Fibroblast of lung (primary cell): ENCODE measurements around the gene ACAA2. TPM values are rescaled to one million over a fixed set of nuclear protein-coding genes. Genes with fewer than 3 reads are reported as not detected.
"Not testable (repeated sequence)": the region's sequence is repeated elsewhere in the genome, so short reads cannot be mapped to it uniquely, and the experiment has no call there.

Experiments used
- DNase-seq, 2 donors: peaks; one replicate each; pipeline versions ENCODE4 v3.0.0 to v3.0.0-alpha.2; 2010; ENCODE audit warnings: low read depth in 2 of 2
- H2AFZ ChIP-seq: 2 replicates; pipeline ENCODE4 v1.5.1; 2012; ENCODE audit warnings: low read length, control low read depth, inconsistent platforms
- H3K27ac ChIP-seq: 2 replicates; pipeline ENCODE4 v1.5.1; 2011; ENCODE audit warnings: low read length, control low read depth; ENCODE audit not compliant: insufficient read depth
- H3K27me3 ChIP-seq: 2 replicates; pipeline ENCODE4 v1.5.1; 2011; ENCODE audit warnings: mild to moderate bottlenecking, low read length; ENCODE audit not compliant: control insufficient read depth, insufficient read depth
- H3K36me3 ChIP-seq: 2 replicates; pipeline ENCODE4 v1.5.1; 2011; ENCODE audit warnings: low read length; ENCODE audit not compliant: control insufficient read depth, insufficient read depth
- H3K4me1 ChIP-seq: 2 replicates; pipeline ENCODE4 v1.5.1; 2011; ENCODE audit warnings: low read length; ENCODE audit not compliant: control insufficient read depth, insufficient read depth; ENCODE audit errors: extremely low read depth
- H3K4me2 ChIP-seq: 2 replicates; pipeline ENCODE4 v1.5.1; 2011; ENCODE audit warnings: low read length, control low read depth; ENCODE audit not compliant: insufficient read depth; ENCODE audit errors: extremely low read depth
- H3K4me3 ChIP-seq, 4 experiments: fragments of 200-600 bp in 1 of 4; sonication (generic) in 1 of 4; replicated peaks in 1 of 4; 2 replicates each; pipeline ENCODE4 v1.5.1; 2011 to 2016; ENCODE audit warnings: low read length in 4 of 4, low read depth in 3 of 4, mild to moderate bottlenecking in 3 of 4, control low read depth in 2 of 4, inconsistent platforms in 1 of 4, mixed read lengths in 1 of 4; ENCODE audit not compliant: insufficient read depth in 1 of 4; ENCODE audit errors: control extremely low read depth in 1 of 4
- H3K79me2 ChIP-seq: 2 replicates; pipeline ENCODE4 v1.5.1; 2012; ENCODE audit warnings: mild to moderate bottlenecking, low read length, inconsistent platforms; ENCODE audit not compliant: control insufficient read depth, insufficient read depth
- H3K9ac ChIP-seq: 2 replicates; pipeline ENCODE4 v1.5.1; 2011; ENCODE audit warnings: mild to moderate bottlenecking, low read length, control low read depth; ENCODE audit not compliant: insufficient read depth
- H3K9me3 ChIP-seq: 2 replicates; pipeline ENCODE4 v1.5.1; 2012; ENCODE audit warnings: low read depth, low read length; ENCODE audit not compliant: control insufficient read depth, insufficient read depth
- H4K20me1 ChIP-seq: 2 replicates; pipeline ENCODE4 v1.5.1; 2011; ENCODE audit warnings: low read length; ENCODE audit not compliant: control insufficient read depth, insufficient read depth; ENCODE audit errors: extremely low read depth
- CTCF ChIP-seq, 2 donors: IDR thresholded peaks in 1 of 2; conservative IDR thresholded peaks in 1 of 2; 1 replicate in 1 of 2; 2 replicates in 1 of 2; pipeline ENCODE4 v1.5.1; 2011 to 2012; ENCODE audit warnings: low read length in 2 of 2, control low read depth in 1 of 2, inconsistent platforms in 1 of 2, low read depth in 1 of 2, mild to moderate bottlenecking in 1 of 2
- EZH2 ChIP-seq: IDR thresholded peaks from 2 replicates; pipeline ENCODE4 v1.5.1; 2012; ENCODE audit warnings: low read length, control low read depth, mild to moderate bottlenecking; ENCODE audit errors: missing control alignments
- polyA plus RNA-seq, 2 donors: library from polyadenylated mRNA; depleted of rRNA in 1 of 2; stranded (reverse) in 1 of 2; unstranded in 1 of 2; fragments of >200 nt; gene quantifications; 2 replicates each; pipeline ENCODE4 v1.2.1, GENCODE V29; 2011 to 2012; ENCODE audit warnings: missing spikeins in 1 of 2
- total RNA-seq: library from RNA; depleted of rRNA; stranded (reverse); fragments of >200 nt; gene quantifications from 2 replicates; pipeline ENCODE4 v1.2.1, GENCODE V29; 2014

Gene ACAA2
- total and polyA plus RNA-seq, 2 donors (not counting 1 experiment from before 2014, with no cell fraction given) = 27.1 to 38.5 TPM

DNA sequence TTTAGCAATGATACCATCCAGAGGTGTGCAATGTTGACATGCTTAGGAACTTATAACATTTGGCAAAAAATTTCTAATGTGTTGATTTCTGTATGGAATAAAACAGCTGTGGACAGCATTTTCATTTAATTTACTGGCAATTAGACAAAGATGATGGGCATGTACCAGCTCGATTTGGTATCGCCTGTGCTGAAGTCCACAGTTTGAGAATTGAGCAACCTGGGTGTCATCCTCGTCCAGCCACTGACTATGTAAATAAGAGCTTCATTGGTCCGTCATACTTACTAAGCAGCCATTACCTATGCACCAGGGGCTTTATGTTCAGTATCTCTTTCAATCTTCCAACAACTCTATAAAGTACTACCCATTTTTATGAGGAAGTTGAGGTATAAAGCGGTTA is 24.6 kb upstream of the ACAA2 start:
- H3K9me3 ChIP-seq = no peaks in the 10 kb centered on the region
- H3K27me3 ChIP-seq = no peaks in the 10 kb centered on the region
- H3K79me2 ChIP-seq = no peaks in the 10 kb centered on the region
- peaks cover 3% of the 10 kb centered on the region for H3K4me1 ChIP-seq
- H2AFZ ChIP-seq = no peak overlapping the region
- no peak overlapping the region for H3K27ac ChIP-seq
- H3K4me3 ChIP-seq = no peak overlapping the region
- no peak for DNase-seq
- H3K9ac ChIP-seq = no peak overlapping the region
- TF ChIP-seq EZH2 (no peak), CTCF (conservative IDR thresholded peaks at IDR 0.05 in 1 of 2, IDR thresholded peaks at IDR 0.05 in 1 of 2; ENCODE audit: low read depth in 1 of 2, low read length in 2 of 2) (no peak)
- no peaks in the 10 kb centered on the region for H3K36me3 ChIP-seq
- H4K20me1 ChIP-seq = no peaks in the 10 kb centered on the region
- no peak overlapping the region for H3K4me2 ChIP-seq

DNA sequence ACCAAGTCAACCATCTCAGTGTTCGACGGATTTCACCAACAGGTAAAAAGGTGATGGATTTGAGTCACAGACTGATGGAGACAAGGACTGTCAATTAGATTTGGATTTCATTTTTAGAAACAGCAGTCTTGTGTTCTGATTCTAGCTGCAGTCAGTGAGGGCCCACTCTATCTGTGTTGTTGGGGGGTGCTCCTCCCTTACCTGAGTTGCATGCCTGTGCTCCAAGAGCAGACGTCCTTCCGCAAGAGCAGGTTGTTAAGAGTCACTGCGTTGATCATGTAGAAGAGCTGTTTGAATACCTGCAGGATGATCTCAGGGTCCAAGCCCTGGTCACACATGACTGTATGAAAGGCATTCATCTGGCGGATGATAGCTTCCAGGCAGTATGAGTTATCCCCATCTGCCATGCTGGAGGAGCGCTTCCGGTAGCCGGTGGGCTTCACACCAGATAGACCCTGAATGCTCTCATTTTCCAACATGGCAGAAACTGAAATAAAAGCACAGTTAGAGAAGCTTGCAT is 24.0 kb upstream of the ACAA2 start:
- H3K79me2 ChIP-seq, H3K27me3 ChIP-seq, H3K27ac ChIP-seq, H4K20me1 ChIP-seq, H3K9ac ChIP-seq, H3K4me3 ChIP-seq, H3K4me2 ChIP-seq, H3K36me3 ChIP-seq, H3K9me3 ChIP-seq, DNase-seq, H2AFZ ChIP-seq, H3K4me1 ChIP-seq: not testable (repeated sequence)

GRCh38 chr18:49835405-49835804 is 22.1 kb upstream of the ACAA2 start:
- no peak overlapping the region for H2AFZ ChIP-seq
- H3K9me3 ChIP-seq = no peaks in the 10 kb centered on the region
- no peak for DNase-seq
- peaks cover 3% of the 10 kb centered on the region for H3K4me1 ChIP-seq
- no peaks in the 10 kb centered on the region for H3K79me2 ChIP-seq
- H3K27me3 ChIP-seq = no peaks in the 10 kb centered on the region
- H3K4me2 ChIP-seq = no peak overlapping the region
- H3K27ac ChIP-seq = no peak overlapping the region
- TF ChIP-seq CTCF (conservative IDR thresholded peaks at IDR 0.05 in 1 of 2, IDR thresholded peaks at IDR 0.05 in 1 of 2; ENCODE audit: low read depth in 1 of 2, low read length in 2 of 2) (no peak), EZH2 (no peak)
- H3K9ac ChIP-seq = no peak overlapping the region
- no peaks in the 10 kb centered on the region for H4K20me1 ChIP-seq
- no peak overlapping the region for H3K4me3 ChIP-seq
- no peaks in the 10 kb centered on the region for H3K36me3 ChIP-seq
